NCI-H2227 (cell line): ENCODE results near the gene TOMT.

Source experiments
- DNase-seq: peaks from one replicate; lab custom pipeline; 2025; ENCODE audit not compliant: unreplicated experiment; lab: John Stamatoyannopoulos, UW

The TOMT gene

DNA sequence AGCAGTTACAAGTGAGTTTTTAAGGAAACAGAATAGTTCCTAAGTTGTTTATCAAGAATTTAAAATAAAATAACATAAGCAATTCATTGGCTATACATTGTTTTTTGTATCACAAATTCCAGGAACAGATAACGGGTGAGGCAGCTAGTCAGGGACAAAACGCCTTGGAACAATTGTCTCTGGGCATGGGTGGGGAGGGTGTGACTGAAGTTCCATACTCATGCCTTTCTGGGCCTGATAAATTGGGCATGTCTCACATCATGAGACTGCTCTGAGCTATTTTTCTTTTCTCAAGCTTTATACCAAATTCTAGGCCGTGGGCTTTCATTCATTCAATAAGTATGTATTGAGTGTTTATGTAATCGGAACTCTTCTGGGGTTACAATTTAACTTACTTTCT lies 51.4 kb downstream of the TOMT start:
- DNase-seq: no peak
